PC-3 (cell line): ENCODE measurements around the gene EPHB1. TPM values are rescaled to one million over a fixed set of nuclear protein-coding genes. Genes with fewer than 3 reads are reported as not detected.
A peak's percentile ranks its signal among the peaks of the same experiment; 100 is the strongest.

Experiments used
- ATAC-seq: fragments of 200-7000 bp; cut with Tn5 transposase; 2 replicates; pipeline ENCODE4 v1.9.1; 2020; ENCODE audit warnings: mild to moderate bottlenecking, moderate library complexity
- BruUV-seq: library from RNA; stranded (reverse); fragments of 400-500 nt; replicated peaks from 2 replicates; lab custom pipeline; 2021; lab: Mats Ljungman, UMichigan
- CTCF ChIA-PET: fragments of 300-600 bp; sonication (Branson Sonifier 250); formaldehyde crosslinking; loops from one replicate; lab custom pipeline; 2022; ENCODE audit warnings: antibody characterized with exemption; lab: Charles Lee
- POLR2A ChIA-PET: fragments of 300-600 bp; sonication (Branson Sonifier 250); formaldehyde crosslinking; loops from one replicate; lab custom pipeline; 2022; ENCODE audit warnings: antibody characterized with exemption; ENCODE audit not compliant: unreplicated experiment; lab: Charles Lee
- DNase-seq: peaks from one replicate; pipeline ENCODE4 v3.0.0-alpha.2; 2015
- H2AFZ ChIP-seq: fragments of 300-600 bp; sonication (generic); 2 replicates; pipeline ENCODE4 v1.6.0; 2016; ENCODE audit warnings: antibody characterized with exemption, low read length
- H3F3A ChIP-seq: fragments of 300-600 bp; sonication (generic); one replicate; pipeline ENCODE4 v1.6.0; 2017; ENCODE audit warnings: antibody characterized with exemption, low read length, control low read depth, mild to moderate bottlenecking; ENCODE audit not compliant: unreplicated experiment
- H3K27ac ChIP-seq: fragments of 300-600 bp; sonication (generic); 2 replicates; pipeline ENCODE4 v1.5.1; 2016; ENCODE audit warnings: mild to moderate bottlenecking, low read length
- H3K27me3 ChIP-seq: fragments of 300-600 bp; sonication (generic); 2 replicates; pipeline ENCODE4 v1.6.1; 2016; ENCODE audit warnings: low read length, mixed read lengths
- H3K36me3 ChIP-seq: fragments of 300-600 bp; sonication (generic); 2 replicates; pipeline ENCODE4 v1.6.1; 2016; ENCODE audit warnings: low read depth, mixed run types, low read length, mixed read lengths
- H3K4me1 ChIP-seq: fragments of 300-600 bp; sonication (generic); 2 replicates; pipeline ENCODE4 v1.5.1; 2016; ENCODE audit warnings: low read length; ENCODE audit not compliant: insufficient read depth
- H3K4me2 ChIP-seq: fragments of 300-600 bp; sonication (generic); 2 replicates; pipeline ENCODE4 v1.6.0; 2016; ENCODE audit warnings: low read length
- H3K4me3 ChIP-seq: fragments of 300-600 bp; sonication (generic); 2 replicates; pipeline ENCODE4 v1.5.1; 2016; ENCODE audit warnings: mild to moderate bottlenecking, low read length, mixed read lengths
- H3K79me2 ChIP-seq: fragments of 300-600 bp; sonication (generic); 2 replicates; pipeline ENCODE4 v1.6.1; 2017; ENCODE audit warnings: low read length, mixed read lengths
- H3K9ac ChIP-seq: fragments of 300-600 bp; sonication (generic); 2 replicates; pipeline ENCODE4 v1.6.0; 2016; ENCODE audit warnings: mild to moderate bottlenecking, low read length
- H3K9me2 ChIP-seq: fragments of 300-600 bp; sonication (generic); replicated peaks from 2 replicates; pipeline ENCODE4 v1.6.1; 2016; ENCODE audit warnings: mixed run types, low read length, mixed read lengths
- H3K9me3 ChIP-seq: fragments of 300-600 bp; sonication (generic); 2 replicates; pipeline ENCODE4 v1.6.1; 2016; ENCODE audit warnings: low read length, mixed read lengths
- H4K20me1 ChIP-seq: fragments of 300-600 bp; sonication (generic); 2 replicates; pipeline ENCODE4 v1.6.1; 2016; ENCODE audit warnings: low read length, mixed read lengths
- CTCF ChIP-seq: fragments of 300-600 bp; sonication (generic); conservative IDR thresholded peaks from 2 replicates; pipeline ENCODE4 v1.5.1; 2017; ENCODE audit warnings: antibody characterized with exemption, low read depth, mild to moderate bottlenecking, low read length
- EZH2 ChIP-seq: fragments of 300-600 bp; sonication (generic); IDR thresholded peaks from one replicate; pipeline ENCODE4 v1.6.1; 2017; ENCODE audit warnings: antibody characterized with exemption, mild to moderate bottlenecking, low read length; ENCODE audit not compliant: unreplicated experiment
- EZH2phosphoT487 ChIP-seq: fragments of 300-600 bp; sonication (generic); IDR thresholded peaks from 2 replicates; pipeline ENCODE4 v1.6.1; 2018; ENCODE audit warnings: mild to moderate bottlenecking, antibody characterized with exemption, low read length, borderline replicate concordance
- intact Hi-C: fragments of 100-400 bp; cut with micrococcal nuclease; formaldehyde crosslinking; loops from 2 replicates; pipeline ENCODE4 v1.9.0; 2023
- total RNA-seq: library from RNA; depleted of rRNA; stranded (reverse); fragments of >200 nt; gene quantifications from 2 replicates; pipeline ENCODE4 v1.2.3, GENCODE V29; 2014

EPHB1 gene
- total RNA-seq, 1 experiment from 2014 or later: 0.69 TPM

GRCh38 chr3:134885877-134886621 is 91.0 kb downstream of the EPHB1 start:
- no peak overlapping the region for H3K4me2 ChIP-seq
- H3K4me3 ChIP-seq: no peak overlapping the region
- H4K20me1 ChIP-seq: no peaks in the 10 kb centered on the region
- BruUV-seq: no TSS peak
- H3K4me1 ChIP-seq: no peaks in the 10 kb centered on the region
- no peaks in the 10 kb centered on the region for H3F3A ChIP-seq
- ChIA-PET POLR2A (no interaction called here), CTCF (no interaction called here)
- no peak overlapping the region for H3K27ac ChIP-seq
- H3K27me3 ChIP-seq: no peaks in the 10 kb centered on the region
- no peak overlapping the region for H3K9ac ChIP-seq
- H3K9me2 ChIP-seq: no peaks in the 10 kb centered on the region
- no peak for ATAC-seq
- H2AFZ ChIP-seq: no peak overlapping the region
- H3K9me3 ChIP-seq: no peaks in the 10 kb centered on the region
- H3K79me2 ChIP-seq: no peaks in the 10 kb centered on the region
- intact Hi-C loops: no loop called here
- peak; percentile 8 for DNase-seq
- no peaks in the 10 kb centered on the region for H3K36me3 ChIP-seq
- TF ChIP-seq CTCF (peak; percentile 21; the same call in 1 of the 2 replicates), EZH2 (no peak)

GRCh38 chr3:134886991-134887390 is 91.9 kb downstream of the EPHB1 start:
- no peaks in the 10 kb centered on the region for H3F3A ChIP-seq
- POLR2A ChIA-PET: no interaction called here
- no peak for TF ChIP-seq EZH2
- no peak for TF ChIP-seq CTCF
- no peak for TF ChIP-seq EZH2phosphoT487
- no peaks in the 10 kb centered on the region for H3K4me1 ChIP-seq
- intact Hi-C loops: no loop called here
- H3K27ac ChIP-seq: no peak overlapping the region
- H3K4me3 ChIP-seq: no peak overlapping the region
- CTCF ChIA-PET: no interaction called here
- H2AFZ ChIP-seq: no peak overlapping the region
- no peaks in the 10 kb centered on the region for H3K36me3 ChIP-seq
- no peak for DNase-seq
- H3K27me3 ChIP-seq: no peaks in the 10 kb centered on the region
- no peaks in the 10 kb centered on the region for H3K9me3 ChIP-seq
- no peaks in the 10 kb centered on the region for H3K9me2 ChIP-seq
- no peaks in the 10 kb centered on the region for H3K79me2 ChIP-seq
- no peaks in the 10 kb centered on the region for H4K20me1 ChIP-seq
- no peak overlapping the region for H3K9ac ChIP-seq
- H3K4me2 ChIP-seq: no peak overlapping the region
- no TSS peak for BruUV-seq
- no peak for ATAC-seq

- ChIA-PET POLR2A (no interaction called here), CTCF (no interaction called here)
- intact Hi-C loops: no loop called here
- Histone ChIP-seq H3K9me3 (no peaks in the 10 kb centered on the region), H3K9me2 (no peaks in the 10 kb centered on the region), H3F3A (no peaks in the 10 kb centered on the region), H3K4me2 (no peak overlapping the region), H3K36me3 (no peaks in the 10 kb centered on the region), H3K79me2 (no peaks in the 10 kb centered on the region), H3K27ac (no peak overlapping the region), H3K4me3 (no peak overlapping the region), H2AFZ (no peak overlapping the region), H3K27me3 (no peaks in the 10 kb centered on the region), H4K20me1 (no peaks in the 10 kb centered on the region), H3K4me1 (no peaks in the 10 kb centered on the region), H3K9ac (no peak overlapping the region)
- ATAC-seq: no peak
- no TSS peak for BruUV-seq
- DNase-seq: no peak
- TF ChIP-seq EZH2: no peak
- TF ChIP-seq EZH2phosphoT487: no peak
- no peak for TF ChIP-seq CTCF
Measured at GRCh38 chr3:134887536-134887935, 92.5 kb downstream of the EPHB1 start.
